OCI-LY7 (cell line): Measurements from ENCODE around the gene CAPN10.

Experiments used
- EZH2phosphoT487 ChIP-seq: fragments of 200-600 bp; sonication (generic); IDR thresholded peaks from 2 replicates; pipeline ENCODE4 v1.6.1; 2018; ENCODE audit warnings: low read depth, borderline replicate concordance, mild to moderate bottlenecking, mixed run types, antibody characterized with exemption, low read length, moderate library complexity, mixed read lengths
- TF ChIP-seq, protein P1 (sequence below): fragments of 200-600 bp; sonication (generic); conservative IDR thresholded peaks from 2 replicates; pipeline ENCODE4 v1.5.1; 2014; ENCODE audit warnings: mild to moderate bottlenecking, antibody characterized with exemption, low read length, moderate library complexity, mixed read lengths

GRCh38 chr2:240555541-240556250 lies 30.8 kb upstream of the CAPN10 start:
- TF ChIP-seq, protein P1, sequence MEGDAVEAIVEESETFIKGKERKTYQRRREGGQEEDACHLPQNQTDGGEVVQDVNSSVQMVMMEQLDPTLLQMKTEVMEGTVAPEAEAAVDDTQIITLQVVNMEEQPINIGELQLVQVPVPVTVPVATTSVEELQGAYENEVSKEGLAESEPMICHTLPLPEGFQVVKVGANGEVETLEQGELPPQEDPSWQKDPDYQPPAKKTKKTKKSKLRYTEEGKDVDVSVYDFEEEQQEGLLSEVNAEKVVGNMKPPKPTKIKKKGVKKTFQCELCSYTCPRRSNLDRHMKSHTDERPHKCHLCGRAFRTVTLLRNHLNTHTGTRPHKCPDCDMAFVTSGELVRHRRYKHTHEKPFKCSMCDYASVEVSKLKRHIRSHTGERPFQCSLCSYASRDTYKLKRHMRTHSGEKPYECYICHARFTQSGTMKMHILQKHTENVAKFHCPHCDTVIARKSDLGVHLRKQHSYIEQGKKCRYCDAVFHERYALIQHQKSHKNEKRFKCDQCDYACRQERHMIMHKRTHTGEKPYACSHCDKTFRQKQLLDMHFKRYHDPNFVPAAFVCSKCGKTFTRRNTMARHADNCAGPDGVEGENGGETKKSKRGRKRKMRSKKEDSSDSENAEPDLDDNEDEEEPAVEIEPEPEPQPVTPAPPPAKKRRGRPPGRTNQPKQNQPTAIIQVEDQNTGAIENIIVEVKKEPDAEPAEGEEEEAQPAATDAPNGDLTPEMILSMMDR = no peak
- TF ChIP-seq EZH2phosphoT487 = no peak
